AG09319 (cell line): ENCODE results near the gene ATP5PB.

Source experiments
- DNase-seq: peaks from one replicate; pipeline ENCODE4 v3.0.0-alpha.2; 2010; ENCODE audit warnings: low read depth; ENCODE audit errors: extremely low read depth
- TF ChIP-seq, protein P1 (sequence below): IDR thresholded peaks from 2 replicates; pipeline ENCODE4 v1.5.1; 2011; ENCODE audit warnings: low read depth, mild to moderate bottlenecking, inconsistent platforms, low read length, moderate library complexity

ATP5PB gene

DNA sequence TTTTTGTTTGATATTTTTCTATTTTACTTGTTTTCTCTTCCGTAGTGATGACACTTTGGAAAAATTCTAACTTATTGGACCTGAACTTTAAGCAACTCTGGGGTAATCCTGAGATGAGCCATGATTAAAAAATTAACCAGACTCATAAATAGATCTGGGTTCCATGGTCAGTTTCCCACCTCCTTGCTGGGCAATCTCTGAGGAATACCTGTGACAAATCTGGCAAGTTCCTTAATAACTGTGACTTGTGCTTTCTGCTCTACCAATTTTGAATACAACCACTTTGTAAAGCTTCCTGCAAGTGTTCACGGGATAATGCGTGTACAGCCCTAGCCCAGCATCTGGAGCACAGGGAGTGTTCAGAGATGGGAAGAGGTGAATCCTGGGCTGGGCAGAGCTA is 25.0 kb upstream of the ATP5PB start:
- DNase-seq = no peak
- TF ChIP-seq, protein P1, sequence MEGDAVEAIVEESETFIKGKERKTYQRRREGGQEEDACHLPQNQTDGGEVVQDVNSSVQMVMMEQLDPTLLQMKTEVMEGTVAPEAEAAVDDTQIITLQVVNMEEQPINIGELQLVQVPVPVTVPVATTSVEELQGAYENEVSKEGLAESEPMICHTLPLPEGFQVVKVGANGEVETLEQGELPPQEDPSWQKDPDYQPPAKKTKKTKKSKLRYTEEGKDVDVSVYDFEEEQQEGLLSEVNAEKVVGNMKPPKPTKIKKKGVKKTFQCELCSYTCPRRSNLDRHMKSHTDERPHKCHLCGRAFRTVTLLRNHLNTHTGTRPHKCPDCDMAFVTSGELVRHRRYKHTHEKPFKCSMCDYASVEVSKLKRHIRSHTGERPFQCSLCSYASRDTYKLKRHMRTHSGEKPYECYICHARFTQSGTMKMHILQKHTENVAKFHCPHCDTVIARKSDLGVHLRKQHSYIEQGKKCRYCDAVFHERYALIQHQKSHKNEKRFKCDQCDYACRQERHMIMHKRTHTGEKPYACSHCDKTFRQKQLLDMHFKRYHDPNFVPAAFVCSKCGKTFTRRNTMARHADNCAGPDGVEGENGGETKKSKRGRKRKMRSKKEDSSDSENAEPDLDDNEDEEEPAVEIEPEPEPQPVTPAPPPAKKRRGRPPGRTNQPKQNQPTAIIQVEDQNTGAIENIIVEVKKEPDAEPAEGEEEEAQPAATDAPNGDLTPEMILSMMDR = no peak

DNA sequence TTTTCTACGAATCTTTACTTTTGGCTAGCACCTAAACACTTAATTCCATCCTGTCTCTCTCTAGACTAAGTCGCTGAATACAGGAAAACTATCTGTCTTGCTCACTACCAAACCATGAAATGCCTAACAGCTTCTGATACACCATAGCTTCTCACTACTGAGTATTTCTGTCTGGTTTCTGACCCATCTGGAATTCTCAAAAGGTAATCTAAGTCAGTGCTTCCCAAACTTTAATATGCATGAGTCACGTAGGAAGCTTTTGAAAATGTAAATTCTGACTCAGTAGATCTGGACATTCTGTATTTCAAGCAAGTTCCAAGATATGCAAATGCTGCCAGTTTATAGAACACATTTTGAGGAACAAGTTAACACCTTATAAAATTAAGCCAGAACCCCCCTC is 12.5 kb upstream of the ATP5PB start:
- TF ChIP-seq, protein P1 = no peak
- no peak for DNase-seq

DNA sequence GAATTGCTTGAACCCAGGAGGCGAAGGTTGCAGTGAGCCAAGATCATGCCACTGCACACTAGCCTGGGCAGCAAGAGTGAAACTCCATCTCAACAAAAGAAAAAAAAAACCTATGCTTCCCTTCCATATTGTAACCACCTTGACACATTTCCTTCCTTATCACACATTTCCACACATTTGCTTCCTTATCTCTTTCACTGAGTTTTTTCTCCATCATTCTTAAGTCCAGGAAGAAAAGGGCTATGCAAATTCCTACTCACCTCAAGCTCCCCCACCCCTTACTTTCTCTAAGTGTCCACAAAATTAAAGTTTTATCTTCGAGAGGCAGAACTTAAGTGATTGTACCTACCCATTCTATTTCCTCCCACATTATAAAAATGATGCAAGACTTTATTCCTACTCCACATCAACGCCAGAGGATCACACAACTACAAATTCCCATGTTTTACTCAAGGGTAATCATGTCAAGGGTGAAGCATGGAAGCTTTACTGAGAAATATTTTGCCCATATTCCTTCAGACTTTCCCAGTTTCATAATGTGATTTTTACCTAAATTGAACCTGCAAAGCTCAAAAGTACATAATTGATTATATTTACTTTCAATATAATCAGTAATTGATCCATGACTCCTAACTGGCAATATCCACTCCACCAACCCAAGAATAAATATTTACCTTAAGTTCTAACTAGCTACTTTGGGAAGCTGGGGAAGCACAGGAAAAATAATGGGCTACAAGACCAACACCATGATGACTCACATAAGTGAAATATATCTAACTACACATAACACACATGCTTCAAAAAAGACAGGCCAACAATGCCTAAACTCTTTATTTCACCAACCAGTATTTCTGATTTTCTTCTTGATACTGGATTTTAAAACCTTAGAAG is 9.6 kb upstream of the ATP5PB start:
- TF ChIP-seq, protein P1 = no peak

DNA sequence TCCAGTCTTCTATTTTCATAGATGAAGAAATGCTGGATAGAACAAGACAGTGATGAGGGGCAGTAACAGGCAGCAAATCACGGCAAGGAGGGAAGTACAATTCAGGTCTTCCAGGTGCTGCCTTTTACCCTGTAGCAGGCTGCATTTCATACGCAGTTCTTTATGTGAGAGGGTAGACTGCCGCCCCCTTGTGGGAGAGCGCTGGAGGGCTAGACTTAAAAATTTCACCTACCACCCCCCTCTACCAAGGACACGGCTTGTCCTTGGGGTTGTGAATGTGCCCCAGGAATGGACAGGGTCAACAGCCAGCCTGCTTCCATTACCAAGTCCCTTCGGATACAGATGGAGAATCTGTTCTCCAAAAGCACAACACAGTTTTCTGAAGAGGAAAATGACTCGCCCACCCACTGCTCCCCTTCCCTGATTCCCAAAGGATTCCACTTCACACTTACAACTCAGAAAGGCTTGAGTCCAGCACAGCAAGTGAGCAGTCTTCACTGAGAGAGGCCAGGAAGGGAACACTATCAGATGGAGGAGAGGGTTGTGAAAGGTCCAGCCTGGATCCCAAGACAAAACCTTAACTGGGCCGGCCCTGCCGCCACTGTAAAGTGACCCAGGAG is 7.6 kb upstream of the ATP5PB start:
- DNase-seq = no peak
- TF ChIP-seq, protein P1 = peak; percentile 31

More for the DNA sequence above, 9.6 kb upstream of the ATP5PB start:
- no peak for DNase-seq

DNA sequence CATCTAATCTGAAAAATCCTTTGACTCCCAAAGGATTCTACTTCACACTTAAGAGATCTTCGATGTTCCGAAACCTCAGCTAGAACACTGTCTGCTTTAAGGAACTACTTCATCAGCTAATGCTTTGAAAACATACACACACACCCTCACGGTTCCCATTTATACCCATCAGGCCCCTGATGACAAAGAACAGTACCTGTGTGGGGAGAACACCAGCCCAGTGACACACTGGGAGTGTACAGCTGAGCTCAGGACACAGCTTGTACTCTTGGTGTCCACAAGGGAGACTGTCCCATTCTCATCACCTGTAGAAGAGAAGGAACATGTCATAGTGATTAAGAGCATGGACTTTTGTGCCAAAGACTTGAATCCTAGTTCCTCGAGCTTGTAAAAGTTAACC is 6.8 kb upstream of the ATP5PB start:
- DNase-seq = no peak
- TF ChIP-seq, protein P1 = no peak

DNA sequence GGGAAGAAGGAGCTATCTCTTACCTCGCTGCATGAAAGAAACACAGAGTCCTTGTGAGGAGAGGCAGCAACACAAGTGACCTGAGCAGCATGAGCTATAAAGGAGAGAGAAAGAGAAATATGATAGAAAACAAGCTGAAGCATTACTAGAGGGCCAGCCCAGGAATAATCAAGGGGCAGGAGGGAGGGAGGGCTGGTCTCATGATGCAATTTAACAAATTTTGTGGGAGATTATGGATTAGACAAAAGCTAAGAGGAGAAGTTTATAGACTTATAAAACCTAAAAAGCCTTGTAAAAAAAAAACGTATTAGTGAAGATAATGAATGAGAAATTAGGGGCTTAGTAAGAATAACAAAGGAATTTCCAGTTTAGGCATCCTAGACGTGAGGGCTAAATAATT is 5.2 kb upstream of the ATP5PB start:
- TF ChIP-seq, protein P1 = no peak
- DNase-seq = no peak

DNA sequence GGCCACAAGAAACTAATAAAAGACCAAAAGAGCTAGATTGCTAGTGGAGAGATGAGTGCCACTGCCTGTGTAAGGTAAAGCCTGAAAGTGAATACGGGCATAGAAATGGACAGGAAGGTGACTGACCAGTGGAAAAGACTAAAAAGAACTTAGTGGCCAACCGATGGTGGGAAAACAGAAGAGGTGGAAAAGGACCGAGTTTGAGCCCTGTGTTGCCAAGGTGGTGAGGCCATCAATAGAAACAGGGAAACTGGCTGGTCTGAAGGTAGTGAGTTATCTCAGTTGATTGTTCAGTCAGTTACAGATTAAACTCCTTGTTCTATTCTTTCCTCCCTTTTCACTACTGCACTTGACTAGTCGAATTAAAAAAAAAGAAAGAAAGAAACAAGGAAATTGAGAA is 2.7 kb upstream of the ATP5PB start:
- TF ChIP-seq, protein P1 = no peak
- no peak for DNase-seq
